ENCODE measurements around the gene TCERG1.
A peak's percentile ranks its signal among the peaks of the same experiment; 100 is the strongest.

- TF ChIP-seq CTCF (IDR thresholded peaks at IDR 0.05) (peak; percentile 49 to 84 (median 81)), POLR2A (IDR thresholded peaks at IDR 0.05) (no peak), POLR2AphosphoS5 (IDR thresholded peaks at IDR 0.05) (no peak)
Observed at GRCh38 chr5:146541958-146542849, 95.1 kb downstream of the TCERG1 start.
